CD14-positive monocyte (primary cell): Measurements from ENCODE around the gene MCC. TPM values are rescaled to one million over a fixed set of nuclear protein-coding genes. Genes with fewer than 3 reads are reported as not detected.

Source experiments
- DNase-seq, 3 donors: peaks; one replicate each; pipeline ENCODE4 v3.0.0-alpha.2; 2011 to 2022
- H2AFZ ChIP-seq: 2 replicates; pipeline ENCODE4 v1.6.0; 2012; ENCODE audit warnings: mild to moderate bottlenecking, low read depth, low read length, inconsistent platforms; ENCODE audit not compliant: insufficient read depth, poor library complexity, severe bottlenecking
- H3K27ac ChIP-seq, 2 donors: 1 replicate in 1 of 2; 2 replicates in 1 of 2; pipeline ENCODE4 v1.5.1; 2012 to 2013; ENCODE audit warnings: low read length in 2 of 2, control low read depth in 1 of 2, inconsistent platforms in 1 of 2, low read depth in 1 of 2, mild to moderate bottlenecking in 1 of 2
- H3K27me3 ChIP-seq, 2 donors: one replicate each; pipeline versions ENCODE4 v1.6.0 to v1.6.1; 2011 to 2013; ENCODE audit warnings: low read length in 2 of 2; ENCODE audit not compliant: control insufficient read depth in 2 of 2, insufficient read depth in 2 of 2
- H3K36me3 ChIP-seq, 2 donors: replicated peaks in 1 of 2; 1 replicate in 1 of 2; 2 replicates in 1 of 2; pipeline versions ENCODE4 v1.5.1 to v1.6.1; 2012 to 2013; ENCODE audit warnings: low read length in 2 of 2, control low read depth in 1 of 2, inconsistent platforms in 1 of 2, mild to moderate bottlenecking in 1 of 2; ENCODE audit not compliant: insufficient read depth in 2 of 2, control insufficient read depth in 1 of 2
- H3K4me1 ChIP-seq, 2 donors: 1 replicate in 1 of 2; 2 replicates in 1 of 2; pipeline versions ENCODE4 v1.5.1 to v1.6.1; 2012 to 2013; ENCODE audit warnings: low read length in 2 of 2, control low read depth in 1 of 2, inconsistent platforms in 1 of 2, mild to moderate bottlenecking in 1 of 2, moderate library complexity in 1 of 2; ENCODE audit not compliant: insufficient read depth in 2 of 2, control insufficient read depth in 1 of 2
- H3K4me2 ChIP-seq: replicated peaks from 2 replicates; pipeline ENCODE3; 2012; ENCODE audit warnings: low read length, moderate library complexity, mild to moderate bottlenecking; ENCODE audit not compliant: poor library complexity, severe bottlenecking; ENCODE audit errors: extremely low read depth
- H3K4me3 ChIP-seq, 3 experiments: fragments of 200-600 bp in 1 of 3; sonication (generic) in 1 of 3; replicated peaks in 1 of 3; 1 replicate in 2 of 3; 2 replicates in 1 of 3; pipeline ENCODE4 v1.5.1; 2011 to 2013; ENCODE audit warnings: low read length in 3 of 3, mild to moderate bottlenecking in 3 of 3, control low read depth in 2 of 3, low read depth in 2 of 3, inconsistent platforms in 1 of 3, moderate library complexity in 1 of 3
- H3K79me2 ChIP-seq: 2 replicates; pipeline ENCODE4 v1.6.0; 2012; ENCODE audit warnings: mild to moderate bottlenecking, control low read depth, inconsistent platforms, low read length, moderate library complexity; ENCODE audit not compliant: insufficient read depth
- H3K9ac ChIP-seq: 2 replicates; pipeline ENCODE4 v1.6.0; 2017; ENCODE audit warnings: low read length, mild to moderate bottlenecking; ENCODE audit not compliant: insufficient read depth, poor library complexity, severe bottlenecking
- H3K9me3 ChIP-seq, 2 donors: replicated peaks in 1 of 2; 1 replicate in 1 of 2; 2 replicates in 1 of 2; pipeline versions ENCODE4 v1.5.1 to v1.6.1; 2012 to 2013; ENCODE audit warnings: low read length in 2 of 2, control low read depth in 1 of 2; ENCODE audit not compliant: control insufficient read depth in 1 of 2, insufficient read depth in 1 of 2
- H4K20me1 ChIP-seq: 2 replicates; pipeline ENCODE4 v1.6.0; 2012; ENCODE audit warnings: mild to moderate bottlenecking, low read length, control low read depth, moderate library complexity; ENCODE audit not compliant: insufficient read depth
- H3K27ac Mint-ChIP-seq, 7 donors: one replicate each; pipeline ENCODE4 v1.8.0; 2020; ENCODE audit warnings: mild to moderate bottlenecking in 7 of 7, mixed read lengths in 7 of 7, moderate library complexity in 6 of 7, inconsistent platforms in 2 of 7
- H3K27me3 Mint-ChIP-seq, 3 donors: one replicate each; pipeline ENCODE4 v1.8.0; 2021 to 2022; ENCODE audit warnings: low read depth in 3 of 3, mild to moderate bottlenecking in 3 of 3, mixed read lengths in 3 of 3, moderate library complexity in 3 of 3, inconsistent platforms in 1 of 3
- H3K36me3 Mint-ChIP-seq, 2 donors: one replicate each; pipeline ENCODE4 v1.8.0; 2020; ENCODE audit warnings: mixed read lengths in 2 of 2, inconsistent platforms in 1 of 2, mild to moderate bottlenecking in 1 of 2
- H3K4me1 Mint-ChIP-seq: one replicate; pipeline ENCODE4 v1.8.0; 2020; ENCODE audit warnings: mild to moderate bottlenecking, mixed read lengths
- H3K4me3 Mint-ChIP-seq, 2 donors: one replicate each; pipeline ENCODE4 v1.8.0; 2020; ENCODE audit warnings: mild to moderate bottlenecking in 2 of 2, mixed read lengths in 2 of 2, moderate library complexity in 1 of 2
- H3K9me3 Mint-ChIP-seq, 7 donors: one replicate each; pipeline ENCODE4 v1.8.0; 2020 to 2022; ENCODE audit warnings: mixed read lengths in 7 of 7, mild to moderate bottlenecking in 6 of 7, moderate library complexity in 6 of 7, inconsistent platforms in 2 of 7
- CTCF ChIP-seq: fragments of 200-600 bp; IDR thresholded peaks from one replicate; pipeline ENCODE4 v1.8.0; 2022; ENCODE audit warnings: antibody characterized with exemption, mild to moderate bottlenecking
- WGBS: methylation state at CpG from one replicate; pipeline ENCODE4 v1.1.5; 2013; ENCODE audit warnings: missing lambda C conversion rate; ENCODE audit not compliant: insufficient coverage; 5-methylcytosine and 5-hydroxymethylcytosine counted together
- intact Hi-C, 2 donors: fragments of 100-400 bp; cut with micrococcal nuclease; formaldehyde crosslinking; loops; one replicate each; pipeline versions ENCODE4 v1.15.0 to v1.15.1; 2023
- polyA plus RNA-seq, 3 donors: library from polyadenylated mRNA; depleted of rRNA in 1 of 3; unstranded in 2 of 3; stranded (reverse) in 1 of 3; fragments of 300-500 nt in 2 of 3; fragments of >200 nt in 1 of 3; fragmentation: Illumina TruSeq in 2 of 3; gene quantifications; 1 replicate in 2 of 3; 2 replicates in 1 of 3; pipeline ENCODE4 v1.2.3, GENCODE V29; 2012 to 2021

Gene MCC
- polyA plus RNA-seq, 3 donors, result 0.09 TPM; not detected in 2

- Histone ChIP-seq H3K27ac (no peak overlapping the region), H3K4me1 (peaks cover 12 to 16% of the 10 kb centered on the region in 2 donors), H3K4me2 (no peak overlapping the region), H3K9ac (no peak overlapping the region), H4K20me1 (no peaks in the 10 kb centered on the region), H3K36me3 (no peaks in the 10 kb centered on the region), H3K79me2 (no peaks in the 10 kb centered on the region), H3K27me3 (peaks cover 48 to 67% of the 10 kb centered on the region in 2 donors), H2AFZ (no peak overlapping the region), H3K4me3 (no peak overlapping the region), H3K9me3 (no peaks in the 10 kb centered on the region)
- intact Hi-C loops, result loop anchor here in 1 of 2 donors (10.0 kb wide), 1 partner anchor 222 kb away; no protein-coding TSS in a partner anchor
- no CpG with 5 or more reads among the region's 1 CpG for WGBS
- Mint-ChIP-seq H3K27ac (no peak overlapping the region), H3K27me3 (peaks cover 25 to 51% (median 32%) of the 10 kb centered on the region in 3 donors), H3K36me3 (no peaks in the 10 kb centered on the region), H3K4me1 (peaks cover 15% of the 10 kb centered on the region), H3K9me3 (peaks cover 0 to 5% (median 0%) of the 10 kb centered on the region in 7 donors), H3K4me3 (no peak overlapping the region)
- no peak for TF ChIP-seq CTCF
- no peak for DNase-seq
Observed at GRCh38 chr5:113382731-113383130, 105.5 kb downstream of the MCC start.

- H3K9me3 Mint-ChIP-seq, result peaks cover 0 to 5% (median 0%) of the 10 kb centered on the region in 7 donors
Observed at GRCh38 chr5:113381791-113382190, 106.5 kb downstream of the MCC start.

More at GRCh38 chr5:113381791-113382190, 106.5 kb downstream of the MCC start:
- Mint-ChIP-seq H3K4me1 (peaks cover 17% of the 10 kb centered on the region), H3K27me3 (peaks cover 31 to 51% (median 39%) of the 10 kb centered on the region in 3 donors), H3K36me3 (no peaks in the 10 kb centered on the region), H3K4me3 (no peak overlapping the region), H3K27ac (no peak overlapping the region)
- Histone ChIP-seq H3K4me3 (no peak overlapping the region), H3K27ac (no peak overlapping the region), H4K20me1 (no peaks in the 10 kb centered on the region), H3K79me2 (no peaks in the 10 kb centered on the region), H3K4me1 (peaks cover 13 to 20% of the 10 kb centered on the region in 2 donors), H2AFZ (no peak overlapping the region), H3K27me3 (peaks cover 53 to 68% of the 10 kb centered on the region in 2 donors), H3K9ac (no peak overlapping the region), H3K9me3 (peaks cover 0 to 4% of the 10 kb centered on the region in 2 donors), H3K4me2 (no peak overlapping the region), H3K36me3 (no peaks in the 10 kb centered on the region)
- DNase-seq, result no peak
- intact Hi-C loops, result loop anchor here in 1 of 2 donors (10.0 kb wide), 1 partner anchor 223 kb away; no protein-coding TSS in a partner anchor
- no peak for TF ChIP-seq CTCF
